Progenitor cell of endocrine pancreas (in vitro differentiated cells): ENCODE measurements around the gene SEC14L1. TPM values are rescaled to one million over a fixed set of nuclear protein-coding genes. Genes with fewer than 3 reads are reported as not detected.

ENCODE experiments used
- DNase-seq: peaks from one replicate; pipeline ENCODE4 v3.0.0; 2021; ENCODE audit warnings: low spot score; ENCODE audit not compliant: unreplicated experiment
- H3K27ac Mint-ChIP-seq: 2 replicates; pipeline ENCODE4 v1.8.0; 2021; ENCODE audit warnings: mild to moderate bottlenecking, moderate library complexity, mixed read lengths
- H3K27me3 Mint-ChIP-seq: 2 replicates; pipeline ENCODE4 v1.8.0; 2021; ENCODE audit warnings: mixed read lengths
- H3K36me3 Mint-ChIP-seq: 2 replicates; pipeline ENCODE4 v1.8.0; 2022; ENCODE audit warnings: mixed read lengths; ENCODE audit not compliant: insufficient read depth
- H3K4me1 Mint-ChIP-seq: 2 replicates; pipeline ENCODE4 v1.8.0; 2021; ENCODE audit warnings: low read depth, mixed read lengths
- H3K4me3 Mint-ChIP-seq: 2 replicates; pipeline ENCODE4 v1.8.0; 2021; ENCODE audit warnings: low read depth, mild to moderate bottlenecking, moderate library complexity, mixed read lengths
- H3K9me3 Mint-ChIP-seq: 2 replicates; pipeline ENCODE4 v1.8.0; 2021; ENCODE audit warnings: low read depth, mixed read lengths
- CTCF ChIP-seq: fragments of 200-600 bp; sonication (generic); IDR thresholded peaks from one replicate; pipeline ENCODE4 v1.5.0; 2021; ENCODE audit warnings: antibody characterized with exemption, mild to moderate bottlenecking; ENCODE audit not compliant: unreplicated experiment
- total RNA-seq: library from RNA; stranded (reverse); gene quantifications from 2 replicates; pipeline ENCODE4 v1.2.1, GENCODE V29; 2021

SEC14L1 gene
- total RNA-seq, 1 donor from 2014 or later, result 90.8 TPM

GRCh38 chr17:77213778-77214132 is 73.0 kb downstream of the SEC14L1 start:
- H3K36me3 Mint-ChIP-seq, result peaks cover 30% of the 10 kb centered on the region

GRCh38 chr17:77214328-77214727 is 73.6 kb downstream of the SEC14L1 start:
- Mint-ChIP-seq H3K27ac (peak overlapping the region; percentile 59), H3K27me3 (no peaks in the 10 kb centered on the region), H3K9me3 (no peaks in the 10 kb centered on the region), H3K4me1 (peaks cover 6% of the 10 kb centered on the region), H3K36me3 (peaks cover 34% of the 10 kb centered on the region), H3K4me3 (no peak overlapping the region)
- TF ChIP-seq CTCF, result no peak
- no peak for DNase-seq

More at GRCh38 chr17:77213778-77214132, 73.0 kb downstream of the SEC14L1 start:
- H3K4me3 Mint-ChIP-seq, result no peak overlapping the region
- no peaks in the 10 kb centered on the region for H3K9me3 Mint-ChIP-seq
- DNase-seq, result no peak
- no peak overlapping the region for H3K27ac Mint-ChIP-seq
- H3K4me1 Mint-ChIP-seq, result peaks cover 11% of the 10 kb centered on the region
- no peak for TF ChIP-seq CTCF
- H3K27me3 Mint-ChIP-seq, result no peaks in the 10 kb centered on the region

- Mint-ChIP-seq H3K9me3 (no peaks in the 10 kb centered on the region), H3K27ac (peak overlapping the region; percentile 59), H3K4me1 (peaks cover 2% of the 10 kb centered on the region), H3K27me3 (no peaks in the 10 kb centered on the region), H3K36me3 (peaks cover 34% of the 10 kb centered on the region), H3K4me3 (no peak overlapping the region)
- peak; percentile 45 for TF ChIP-seq CTCF
- no peak for DNase-seq
These were observed 74.0 kb downstream of the SEC14L1 start for GRCh38 chr17:77214743-77215142.

GRCh38 chr17:77215281-77215680 is 74.5 kb downstream of the SEC14L1 start:
- no peak for TF ChIP-seq CTCF
- DNase-seq, result no peak
- Mint-ChIP-seq H3K4me3 (no peak overlapping the region), H3K27me3 (no peaks in the 10 kb centered on the region), H3K27ac (no peak overlapping the region), H3K4me1 (no peaks in the 10 kb centered on the region), H3K36me3 (peaks cover 31% of the 10 kb centered on the region), H3K9me3 (no peaks in the 10 kb centered on the region)

GRCh38 chr17:77216486-77216885 is 75.7 kb downstream of the SEC14L1 start:
- Mint-ChIP-seq H3K27me3 (no peaks in the 10 kb centered on the region), H3K36me3 (peaks cover 23% of the 10 kb centered on the region), H3K4me3 (no peak overlapping the region), H3K9me3 (no peaks in the 10 kb centered on the region), H3K27ac (no peak overlapping the region), H3K4me1 (peaks cover 5% of the 10 kb centered on the region)
- no peak for DNase-seq
- TF ChIP-seq CTCF, result no peak
